H1 (cell line): ENCODE data around the gene CFP. TPM values are rescaled to one million over a fixed set of nuclear protein-coding genes. Genes with fewer than 3 reads are reported as not detected.

Experiments
- CTCF ChIA-PET: fragments of 300-600 bp; sonication (Branson Sonifier 250); formaldehyde crosslinking; loops from one replicate; lab custom pipeline; 2021; ENCODE audit not compliant: partially characterized antibody; lab: Charles Lee
- POLR2A ChIA-PET: fragments of 300-600 bp; sonication (Branson Sonifier 250); formaldehyde crosslinking; loops from one replicate; lab custom pipeline; 2021; ENCODE audit warnings: inconsistent platforms; ENCODE audit not compliant: partially characterized antibody; lab: Charles Lee
- DNase-seq, 2 experiments: peaks; one replicate each; pipeline versions ENCODE4 v3.0.0 to v3.0.0-alpha.2; 2010 to 2022; ENCODE audit warnings: low spot score in 2 of 2, low read depth in 1 of 2, mixed read lengths in 1 of 2
- FAIRE-seq: peaks from 2 replicates; lab custom pipeline; 2011; peaks lifted over from hg19 to GRCh38; lab: Jason Lieb, UNC
- H2AFZ ChIP-seq: 2 replicates; pipeline ENCODE4 v1.8.1; 2012; ENCODE audit warnings: low read length, inconsistent platforms
- H2AK5ac ChIP-seq: 2 replicates; pipeline ENCODE4 v1.6.1; 2013; ENCODE audit warnings: low read depth, low read length
- H2BK120ac ChIP-seq: replicated peaks from 2 replicates; pipeline ENCODE3; 2013; ENCODE audit warnings: low read depth, low read length, inconsistent platforms
- H2BK12ac ChIP-seq: 2 replicates; pipeline ENCODE4 v1.6.1; 2013; ENCODE audit warnings: low read depth, low read length
- H2BK15ac ChIP-seq: 2 replicates; pipeline ENCODE4 v1.6.1; 2013; ENCODE audit warnings: low read length
- H2BK20ac ChIP-seq: 2 replicates; pipeline ENCODE4 v1.6.1; 2013; ENCODE audit warnings: low read length
- H2BK5ac ChIP-seq: 2 replicates; pipeline ENCODE4 v1.6.1; 2013; ENCODE audit warnings: low read depth, low read length
- H3K14ac ChIP-seq: 2 replicates; pipeline ENCODE4 v1.6.1; 2013; ENCODE audit warnings: inconsistent platforms; ENCODE audit not compliant: insufficient read length
- H3K18ac ChIP-seq: 2 replicates; pipeline ENCODE4 v1.6.1; 2013; ENCODE audit warnings: low read length; ENCODE audit errors: extremely low read depth
- H3K23ac ChIP-seq: 2 replicates; pipeline ENCODE4 v1.6.1; 2013; ENCODE audit warnings: inconsistent platforms; ENCODE audit not compliant: insufficient read length
- H3K23me2 ChIP-seq: 2 replicates; pipeline ENCODE4 v1.6.1; 2013; ENCODE audit warnings: low read depth, low read length
- H3K27ac ChIP-seq: 2 replicates; pipeline ENCODE4 v1.6.1; 2011; ENCODE audit warnings: low read depth, low read length, inconsistent platforms
- H3K27me3 ChIP-seq, 4 experiments: replicated peaks in 1 of 4; 1 replicate in 1 of 4; 2 replicates in 3 of 4; pipeline versions ENCODE4 v1.6.1 to v1.8.1; 2011 to 2013; ENCODE audit warnings: low read length in 3 of 4, mild to moderate bottlenecking in 3 of 4, inconsistent platforms in 2 of 4, mixed read lengths in 2 of 4, moderate library complexity in 1 of 4; ENCODE audit not compliant: control insufficient read depth in 3 of 4, insufficient read depth in 3 of 4; ENCODE audit errors: extremely low read depth in 1 of 4
- H3K36me3 ChIP-seq, 4 experiments: 2 replicates each; pipeline versions ENCODE4 v1.6.1 to v1.8.1; 2011 to 2013; ENCODE audit warnings: mild to moderate bottlenecking in 4 of 4, low read length in 3 of 4, moderate library complexity in 2 of 4, control low read depth in 1 of 4, inconsistent platforms in 1 of 4; ENCODE audit not compliant: insufficient read depth in 4 of 4, control insufficient read depth in 2 of 4
- H3K4ac ChIP-seq: replicated peaks from 2 replicates; pipeline ENCODE3; 2013; ENCODE audit warnings: low read length, low read depth, mixed read lengths, inconsistent platforms; ENCODE audit not compliant: insufficient read length
- H3K4me1 ChIP-seq, 4 experiments: replicated peaks in 1 of 4; 1 replicate in 1 of 4; 2 replicates in 3 of 4; pipeline versions ENCODE4 v1.6.1 to v1.8.1; 2011 to 2013; ENCODE audit warnings: low read length in 3 of 4, inconsistent platforms in 2 of 4, mixed read lengths in 1 of 4; ENCODE audit not compliant: insufficient read depth in 4 of 4, control insufficient read depth in 3 of 4
- H3K4me2 ChIP-seq, 2 experiments: 2 replicates each; pipeline versions ENCODE4 v1.6.1 to v1.8.1; 2011 to 2013; ENCODE audit warnings: low read depth in 2 of 2, low read length in 2 of 2, control low read depth in 1 of 2, inconsistent platforms in 1 of 2, mild to moderate bottlenecking in 1 of 2; ENCODE audit not compliant: insufficient read depth in 1 of 2
- H3K4me3 ChIP-seq, 4 experiments: fragments of 200-600, 300-600 bp in 1 of 4; sonication (generic), shearing (Covaris generic), sonication (Bioruptor Twin) in 1 of 4; 2 replicates each; pipeline versions ENCODE4 v1.5.1 to v1.8.1; 2011 to 2016; ENCODE audit warnings: low read length in 4 of 4, low read depth in 3 of 4, control low read depth in 2 of 4, inconsistent platforms in 2 of 4, mild to moderate bottlenecking in 2 of 4, mixed read lengths in 1 of 4, moderate library complexity in 1 of 4; ENCODE audit not compliant: insufficient read depth in 2 of 4; ENCODE audit errors: extremely low read depth in 1 of 4
- H3K56ac ChIP-seq: replicated peaks from 2 replicates; pipeline ENCODE3; 2013; ENCODE audit warnings: low read depth, mild to moderate bottlenecking, mixed read lengths, low read length, inconsistent platforms; ENCODE audit not compliant: insufficient read length
- H3K79me1 ChIP-seq: 2 replicates; pipeline ENCODE4 v1.6.1; 2013; ENCODE audit warnings: low read depth, low read length, control low read depth
- H3K79me2 ChIP-seq, 2 experiments: 2 replicates each; pipeline versions ENCODE4 v1.6.1 to v1.8.1; 2012 to 2013; ENCODE audit warnings: low read length in 2 of 2, mild to moderate bottlenecking in 2 of 2, inconsistent platforms in 1 of 2; ENCODE audit not compliant: insufficient read depth in 2 of 2, control insufficient read depth in 1 of 2
- H3K9ac ChIP-seq, 4 experiments: replicated peaks in 1 of 4; 1 replicate in 1 of 4; 2 replicates in 3 of 4; pipeline versions ENCODE4 v1.6.1 to v1.8.1; 2011 to 2013; ENCODE audit warnings: low read depth in 3 of 4, low read length in 3 of 4, control low read depth in 2 of 4, mild to moderate bottlenecking in 2 of 4, moderate library complexity in 2 of 4, inconsistent platforms in 1 of 4; ENCODE audit errors: extremely low read depth in 1 of 4
- H3K9me3 ChIP-seq, 2 experiments: 2 replicates each; pipeline versions ENCODE4 v1.6.1 to v1.8.1; 2012 to 2013; ENCODE audit warnings: mild to moderate bottlenecking in 2 of 2, moderate library complexity in 2 of 2, control low read depth in 1 of 2, inconsistent platforms in 1 of 2, low read depth in 1 of 2, low read length in 1 of 2, mixed read lengths in 1 of 2; ENCODE audit not compliant: insufficient read depth in 2 of 2
- H4K20me1 ChIP-seq, 2 experiments: replicated peaks in 1 of 2; 2 replicates each; pipeline versions ENCODE3 to v1.8.1; 2011 to 2013; ENCODE audit warnings: inconsistent platforms in 2 of 2, low read length in 2 of 2, mild to moderate bottlenecking in 1 of 2; ENCODE audit not compliant: insufficient read depth in 2 of 2, control insufficient read depth in 1 of 2
- H4K5ac ChIP-seq: 2 replicates; pipeline ENCODE4 v1.6.1; 2013; ENCODE audit warnings: low read length, low read depth, mixed read lengths, inconsistent platforms; ENCODE audit not compliant: insufficient read length
- H4K8ac ChIP-seq: 2 replicates; pipeline ENCODE4 v1.8.0; 2013; ENCODE audit warnings: mild to moderate bottlenecking, moderate library complexity, low read length, inconsistent platforms; ENCODE audit not compliant: insufficient read depth; ENCODE audit errors: extremely low read depth
- H4K91ac ChIP-seq: replicated peaks from 2 replicates; pipeline ENCODE3; 2013; ENCODE audit warnings: low read length, mixed read lengths, inconsistent platforms; ENCODE audit not compliant: insufficient read length
- ASH2L ChIP-seq: fragments of 200-600, 300-600 bp; sonication (generic); IDR thresholded peaks from one replicate; pipeline ENCODE4 v1.7.1; 2017; ENCODE audit warnings: low read length
- RNF2 ChIP-seq: fragments of 200-900, 300-1000 bp; sonication (generic); IDR thresholded peaks from 2 replicates; pipeline ENCODE4 v1.7.1; 2016; ENCODE audit warnings: borderline replicate concordance, low read depth, mild to moderate bottlenecking, antibody characterized with exemption, low read length; ENCODE audit not compliant: poor library complexity, severe bottlenecking; ENCODE audit errors: missing control alignments
- SAP30 ChIP-seq: fragments of 300-600 bp; sonication (generic); IDR thresholded peaks from 2 replicates; pipeline ENCODE4 v1.7.1; 2012; ENCODE audit warnings: low read length, moderate library complexity, mild to moderate bottlenecking, inconsistent platforms; ENCODE audit not compliant: insufficient read depth, insufficient replicate concordance
- ZNF274 ChIP-seq: IDR thresholded peaks from 2 replicates; pipeline ENCODE4 v1.7.0; 2012; ENCODE audit warnings: low read length, borderline replicate concordance; ENCODE audit errors: extremely low read depth
- WGBS, 2 experiments: shearing (Covaris generic) in 1 of 2; methylation state at CpG; one replicate each; pipeline versions ENCODE4 v1.1.6 to v1.1.7; 2013 to 2015; ENCODE audit warnings: low lambda C conversion rate in 2 of 2, mixed read lengths in 2 of 2, inconsistent platforms in 1 of 2, low coverage in 1 of 2, missing lambda C conversion rate in 1 of 2; ENCODE audit not compliant: insufficient replicate concordance in 2 of 2, insufficient coverage in 1 of 2, insufficient read length in 1 of 2; ENCODE audit errors: extremely low coverage in 1 of 2, missing lambda C conversion rate in 1 of 2; 5-methylcytosine and 5-hydroxymethylcytosine counted together
- polyA plus RNA-seq, 7 experiments: library from polyadenylated mRNA; depleted of rRNA in 3 of 7; stranded (reverse) in 5 of 7; unstranded in 2 of 7; fragments of >200 nt in 5 of 7; fragments of 200-250 nt in 2 of 7; gene quantifications; 1 replicate in 5 of 7; 2 replicates in 1 of 7; 4 replicates in 1 of 7; pipeline versions ENCODE4 v1.2.1 to v1.2.3, GENCODE V29; 2011 to 2013; ENCODE audit warnings: missing spikeins in 2 of 7, mixed read lengths in 2 of 7
- total RNA-seq: library from RNA; stranded (reverse); fragmentation: NEBNext Ultra II Directional; extraction: Animal tissue kit (Norgen Biotek cat#: 25700); gene quantifications from 2 replicates; pipeline ENCODE4 v1.2.1, GENCODE V29; 2021

CFP gene
- total and polyA plus RNA-seq, 2 of the 8 experiments (the other 6 are each of a cell fraction or from before 2014, with no cell fraction given), result 0.76 to 2.2 TPM

DNA sequence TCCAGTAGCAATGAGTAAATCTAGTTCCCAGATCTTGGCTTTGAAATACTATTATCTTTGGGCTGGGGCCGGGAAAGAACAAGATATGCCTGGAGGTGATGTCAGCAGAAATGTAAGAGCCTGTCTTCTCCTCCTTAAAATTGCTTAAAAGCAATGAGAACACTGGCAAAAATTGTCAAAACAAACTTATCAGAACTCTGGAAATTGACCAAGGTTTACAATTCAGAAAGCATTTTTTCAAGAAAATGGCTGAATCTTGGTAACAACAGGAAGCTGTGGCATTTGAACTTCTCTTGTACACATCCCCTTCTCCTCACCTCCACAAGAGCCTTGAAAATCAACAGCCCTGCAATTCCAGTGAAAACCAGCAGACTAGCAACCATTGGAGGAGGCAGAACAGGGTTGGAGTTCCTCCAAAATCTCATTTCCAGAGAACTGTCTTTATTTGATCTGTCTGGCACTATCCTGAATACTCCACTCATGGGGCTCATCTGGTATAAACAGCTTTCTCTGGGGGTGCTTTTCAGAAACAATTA lies 33.9 kb downstream of the CFP start:
- ChIA-PET POLR2A (interaction anchor here (1.1 kb wide), 1 partner anchor 25 kb away, joined by 4 read pairs; no protein-coding TSS in a partner anchor), CTCF (interaction anchor here (1.0 to 1.1 kb wide), 2 partner anchors 13 to 32 kb away, joined by 3 read pairs; no protein-coding TSS in a partner anchor)
- WGBS, 2 experiments, result 100% methylated on average over 1 of the region's 1 CpG; no CpG with 5 or more reads in 1 of the 2 experiments
- no peak overlapping the region for H2BK15ac ChIP-seq
- no peak overlapping the region for H3K4ac ChIP-seq
- H3K23me2 ChIP-seq, result no peaks in the 10 kb centered on the region
- H2BK20ac ChIP-seq, result no peak overlapping the region
- no peak overlapping the region for H3K14ac ChIP-seq
- H3K18ac ChIP-seq, result no peak overlapping the region
- no peak overlapping the region for H2AFZ ChIP-seq
- no peak overlapping the region for H4K91ac ChIP-seq
- no peak overlapping the region for H3K4me3 ChIP-seq
- H3K9ac ChIP-seq, result no peak overlapping the region
- no peak overlapping the region for H2BK120ac ChIP-seq
- no peaks in the 10 kb centered on the region for H4K20me1 ChIP-seq
- H3K27ac ChIP-seq, result no peak overlapping the region
- FAIRE-seq (peak; percentile 73), DNase-seq (no peak)
- H2BK12ac ChIP-seq, result no peak overlapping the region
- no peaks in the 10 kb centered on the region for H3K79me2 ChIP-seq
- H2AK5ac ChIP-seq, result no peak overlapping the region
- no peaks in the 10 kb centered on the region for H3K79me1 ChIP-seq
- no peak overlapping the region for H3K56ac ChIP-seq
- no peak overlapping the region for H4K5ac ChIP-seq
- H3K4me2 ChIP-seq, result no peak overlapping the region
- no peak for TF ChIP-seq SAP30
- TF ChIP-seq RNF2, result no peak
- no peak for TF ChIP-seq ZNF274
- TF ChIP-seq ASH2L, result no peak
- H4K8ac ChIP-seq, result no peak overlapping the region
- no peaks in the 10 kb centered on the region for H3K36me3 ChIP-seq
- H3K23ac ChIP-seq, result no peak overlapping the region
- H2BK5ac ChIP-seq, result no peak overlapping the region
- no peaks in the 10 kb centered on the region for H3K9me3 ChIP-seq
- no peaks in the 10 kb centered on the region for H3K4me1 ChIP-seq
- no peaks in the 10 kb centered on the region for H3K27me3 ChIP-seq
